ENCODE results near the gene GPC5. TPM values are rescaled to one million over a fixed set of nuclear protein-coding genes. Genes with fewer than 3 reads are reported as not detected.

The GPC5 gene
- polyA plus RNA-seq, 6 donors from 2014 or later = 0.30 to 1.0 (median 0.40) TPM; not detected in 3

DNA sequence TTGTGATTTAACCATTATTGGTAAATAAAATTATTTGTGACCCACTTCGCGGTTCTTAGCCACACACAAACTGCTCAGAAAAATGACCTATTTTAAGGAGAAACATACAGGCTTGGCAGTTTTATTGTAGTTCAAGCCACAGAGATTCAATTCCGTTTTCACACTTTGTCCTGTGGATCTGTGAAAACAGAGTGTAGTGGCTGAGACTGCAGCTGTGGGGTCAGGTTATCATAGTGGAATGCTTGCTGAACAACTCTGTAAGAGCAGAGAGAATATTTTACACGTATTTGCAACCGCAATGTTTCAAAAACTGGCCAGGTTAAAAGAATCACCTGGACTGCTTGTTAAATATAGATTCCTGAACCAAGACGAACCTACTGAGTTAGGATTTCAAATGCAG is 292.5 kb downstream of the GPC5 start:
- no peak for ATAC-seq (ENCODE audit: low read depth in 2 of 2)
- Mint-ChIP-seq H3K36me3 (no peaks in the 10 kb centered on the region), H3K4me1 (no peaks in the 10 kb centered on the region), H3K27me3 (no peaks in the 10 kb centered on the region), H3K27ac (no peak overlapping the region), H3K4me3 (no peak overlapping the region), H3K9me3 (peaks cover 0 to 2% (median 0%) of the 10 kb centered on the region in 7 donors)
- DNase-seq = no peak

DNA sequence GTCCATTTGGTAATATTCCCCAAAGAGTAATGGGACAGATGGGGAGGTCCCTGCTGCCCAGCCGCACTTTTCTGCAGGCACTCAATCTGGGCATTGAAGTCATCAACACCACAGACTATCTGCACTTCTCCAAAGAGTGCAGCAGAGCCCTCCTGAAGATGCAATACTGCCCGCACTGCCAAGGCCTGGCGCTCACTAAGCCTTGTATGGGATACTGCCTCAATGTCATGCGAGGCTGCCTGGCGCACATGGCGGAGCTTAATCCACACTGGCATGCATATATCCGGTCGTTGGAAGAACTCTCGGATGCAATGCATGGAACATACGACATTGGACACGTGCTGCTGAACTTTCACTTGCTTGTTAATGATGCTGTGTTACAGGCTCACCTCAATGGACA is 295.0 kb downstream of the GPC5 start:
- ATAC-seq (ENCODE audit: low read depth in 2 of 2) (no peak), DNase-seq (no peak)
- Mint-ChIP-seq H3K4me3 (no peak overlapping the region), H3K27ac (no peak overlapping the region), H3K4me1 (no peaks in the 10 kb centered on the region), H3K9me3 (peaks cover 0 to 2% (median 0%) of the 10 kb centered on the region in 7 donors), H3K27me3 (no peaks in the 10 kb centered on the region), H3K36me3 (no peaks in the 10 kb centered on the region)

- H3K9me3 Mint-ChIP-seq = peaks cover 0 to 4% (median 2%) of the 10 kb centered on the region in 7 donors
- no peaks in the 10 kb centered on the region for H3K4me1 Mint-ChIP-seq
- no peaks in the 10 kb centered on the region for H3K36me3 Mint-ChIP-seq
- no peaks in the 10 kb centered on the region for H3K27me3 Mint-ChIP-seq
- DNase-seq (no peak), ATAC-seq (ENCODE audit: low read depth in 2 of 2) (no peak)
- no peak overlapping the region for H3K4me3 Mint-ChIP-seq
- no peak overlapping the region for H3K27ac Mint-ChIP-seq
Observed at GRCh38 chr13:91698308-91698707, 299.9 kb downstream of the GPC5 start.

DNA sequence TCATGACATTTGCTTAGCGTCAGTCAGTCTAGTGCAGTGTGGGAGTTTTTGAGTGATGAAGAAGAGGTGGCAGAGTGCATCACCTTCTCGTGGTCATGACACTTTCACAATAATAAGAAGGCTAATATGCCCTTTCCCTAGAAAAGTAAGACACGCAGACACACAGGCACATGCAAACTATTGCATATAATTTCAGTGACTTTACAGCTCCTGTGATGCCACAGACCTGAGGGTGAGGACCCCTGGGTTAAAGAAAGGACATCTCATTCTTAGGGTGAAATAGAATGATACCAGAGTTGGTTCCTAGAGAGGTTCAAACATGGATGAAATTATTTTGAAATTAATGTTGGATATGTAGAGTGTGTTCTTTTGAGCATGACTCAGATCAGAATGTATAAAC is 300.3 kb downstream of the GPC5 start:
- Mint-ChIP-seq H3K4me3 (no peak overlapping the region), H3K4me1 (no peaks in the 10 kb centered on the region), H3K9me3 (peaks cover 0 to 5% (median 2%) of the 10 kb centered on the region in 7 donors), H3K27ac (no peak overlapping the region), H3K36me3 (no peaks in the 10 kb centered on the region), H3K27me3 (no peaks in the 10 kb centered on the region)
- DNase-seq = no peak
- ATAC-seq (ENCODE audit: low read depth in 2 of 2) = no peak

DNA sequence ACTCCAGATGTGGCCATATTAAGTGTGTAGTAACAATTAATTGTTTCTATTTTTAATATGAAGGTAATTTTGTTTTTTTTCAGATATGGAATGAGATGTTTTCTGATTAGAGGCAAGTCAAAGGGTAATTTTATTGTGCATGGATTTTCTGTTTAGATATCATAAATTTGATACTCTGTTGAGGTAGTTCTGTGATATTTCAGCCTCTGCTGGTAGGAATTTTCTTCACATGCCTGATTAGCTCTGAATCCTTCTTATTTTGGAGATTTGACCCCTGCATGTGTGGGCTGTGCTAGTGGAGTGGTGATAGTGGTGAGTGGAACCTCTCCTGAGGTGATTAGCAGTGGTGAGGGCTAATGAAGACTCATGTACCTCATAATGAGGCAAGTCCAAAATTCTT is 301.4 kb downstream of the GPC5 start:
- Mint-ChIP-seq H3K36me3 (no peaks in the 10 kb centered on the region), H3K27ac (no peak overlapping the region), H3K9me3 (peaks cover 0 to 8% (median 2%) of the 10 kb centered on the region in 7 donors), H3K27me3 (no peaks in the 10 kb centered on the region), H3K4me1 (no peaks in the 10 kb centered on the region), H3K4me3 (no peak overlapping the region)
- ATAC-seq (ENCODE audit: low read depth in 2 of 2) (no peak), DNase-seq (no peak)

- Mint-ChIP-seq H3K9me3 (peaks cover 0 to 8% (median 2%) of the 10 kb centered on the region in 7 donors), H3K36me3 (no peaks in the 10 kb centered on the region), H3K4me3 (no peak overlapping the region), H3K27me3 (no peaks in the 10 kb centered on the region), H3K4me1 (no peaks in the 10 kb centered on the region), H3K27ac (no peak overlapping the region)
- ATAC-seq (ENCODE audit: low read depth in 2 of 2) (no peak), DNase-seq (no peak)
Observed at GRCh38 chr13:91701975-91702374, 303.6 kb downstream of the GPC5 start.

GRCh38 chr13:91702411-91702810 is 304.0 kb downstream of the GPC5 start:
- H3K27ac Mint-ChIP-seq = no peak overlapping the region
- ATAC-seq (ENCODE audit: low read depth in 2 of 2) = no peak
- H3K9me3 Mint-ChIP-seq = peaks cover 0 to 8% (median 2%) of the 10 kb centered on the region in 7 donors
- no peaks in the 10 kb centered on the region for H3K27me3 Mint-ChIP-seq
- no peaks in the 10 kb centered on the region for H3K4me1 Mint-ChIP-seq
- no peak for DNase-seq
- H3K36me3 Mint-ChIP-seq = no peaks in the 10 kb centered on the region
- no peak overlapping the region for H3K4me3 Mint-ChIP-seq

GRCh38 chr13:91704398-91704797 is 306.0 kb downstream of the GPC5 start:
- Mint-ChIP-seq H3K27me3 (no peaks in the 10 kb centered on the region), H3K4me3 (no peak overlapping the region), H3K36me3 (no peaks in the 10 kb centered on the region), H3K9me3 (peaks cover 0 to 8% (median 2%) of the 10 kb centered on the region in 7 donors), H3K4me1 (no peaks in the 10 kb centered on the region), H3K27ac (no peak overlapping the region)
- DNase-seq (no peak), ATAC-seq (ENCODE audit: low read depth in 2 of 2) (no peak)

DNA sequence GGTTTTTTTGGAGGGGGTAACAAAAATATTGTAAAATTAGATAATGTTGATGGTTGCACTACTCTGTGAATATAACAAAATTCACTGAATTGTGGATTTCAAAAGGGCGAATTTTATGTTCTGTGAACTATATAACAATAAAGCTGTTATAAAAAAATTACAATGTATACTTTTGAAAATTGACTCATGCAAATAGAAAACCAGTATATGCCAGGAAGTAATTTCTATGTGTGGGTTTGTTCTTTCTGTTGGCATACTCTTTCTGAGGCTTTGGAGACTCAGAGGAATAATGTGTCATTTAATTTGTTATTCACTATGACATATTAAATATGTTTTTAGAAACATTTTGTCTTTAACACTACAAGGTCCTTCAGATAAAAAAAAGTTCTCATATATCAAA is 310.1 kb downstream of the GPC5 start:
- no peaks in the 10 kb centered on the region for H3K36me3 Mint-ChIP-seq
- DNase-seq = no peak

GRCh38 chr13:91709180-91709579 is 310.8 kb downstream of the GPC5 start:
- H3K4me3 Mint-ChIP-seq = no peak overlapping the region
- H3K27me3 Mint-ChIP-seq = no peaks in the 10 kb centered on the region
- peaks cover 0 to 2% (median 0%) of the 10 kb centered on the region in 7 donors for H3K9me3 Mint-ChIP-seq
- H3K27ac Mint-ChIP-seq = no peak overlapping the region
- ATAC-seq (ENCODE audit: low read depth in 2 of 2) (no peak), DNase-seq (no peak)
- H3K36me3 Mint-ChIP-seq = no peaks in the 10 kb centered on the region
- no peaks in the 10 kb centered on the region for H3K4me1 Mint-ChIP-seq

More for the DNA sequence above, 310.1 kb downstream of the GPC5 start:
- no peak overlapping the region for H3K4me3 Mint-ChIP-seq
- no peak overlapping the region for H3K27ac Mint-ChIP-seq
- no peak for ATAC-seq (ENCODE audit: low read depth in 2 of 2)
- peaks cover 0 to 6% (median 0%) of the 10 kb centered on the region in 7 donors for H3K9me3 Mint-ChIP-seq
- H3K27me3 Mint-ChIP-seq = no peaks in the 10 kb centered on the region
- no peaks in the 10 kb centered on the region for H3K4me1 Mint-ChIP-seq

- no peak for ATAC-seq (ENCODE audit: low read depth in 2 of 2)
- Mint-ChIP-seq H3K27me3 (no peaks in the 10 kb centered on the region), H3K36me3 (no peaks in the 10 kb centered on the region), H3K27ac (no peak overlapping the region), H3K4me3 (no peak overlapping the region), H3K9me3 (peaks cover 0 to 2% (median 0%) of the 10 kb centered on the region in 7 donors), H3K4me1 (no peaks in the 10 kb centered on the region)
- no peak for DNase-seq
Observed at GRCh38 chr13:91710733-91711132, 312.3 kb downstream of the GPC5 start.

DNA sequence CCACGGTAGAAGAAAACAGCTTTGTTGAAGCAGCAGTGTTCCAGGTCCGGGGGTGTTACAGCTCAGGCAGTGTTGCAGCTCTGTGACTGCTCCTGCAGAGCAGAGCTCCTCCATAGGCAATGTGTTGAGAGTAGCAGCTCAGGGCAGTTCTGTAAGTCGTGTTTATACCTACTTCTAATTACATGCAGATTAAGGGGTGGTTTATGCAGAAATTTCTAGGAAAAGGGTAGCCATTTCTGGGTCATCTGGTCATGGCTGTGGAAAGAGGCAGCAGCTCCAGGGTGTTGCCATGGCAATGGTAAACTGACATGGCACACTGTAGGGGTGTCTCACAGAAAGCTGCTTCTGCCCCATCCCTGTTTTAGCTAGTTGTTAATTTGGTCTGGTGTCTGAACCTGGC is 316.4 kb downstream of the GPC5 start:
- H3K27me3 Mint-ChIP-seq = peaks cover 0 to 3% (median 0%) of the 10 kb centered on the region in 3 donors
- ATAC-seq (ENCODE audit: low read depth in 2 of 2) = no peak
- H3K36me3 Mint-ChIP-seq = no peaks in the 10 kb centered on the region
- DNase-seq = no peak
- no peaks in the 10 kb centered on the region for H3K4me1 Mint-ChIP-seq
- H3K9me3 Mint-ChIP-seq = no peaks in the 10 kb centered on the region
- H3K4me3 Mint-ChIP-seq = no peak overlapping the region
- no peak overlapping the region for H3K27ac Mint-ChIP-seq

- Mint-ChIP-seq H3K27me3 (peaks cover 0 to 3% (median 0%) of the 10 kb centered on the region in 3 donors), H3K4me1 (no peaks in the 10 kb centered on the region), H3K4me3 (no peak overlapping the region), H3K9me3 (no peaks in the 10 kb centered on the region), H3K36me3 (no peaks in the 10 kb centered on the region), H3K27ac (no peak overlapping the region)
- ATAC-seq (ENCODE audit: low read depth in 2 of 2) = no peak
- DNase-seq = no peak
Observed at GRCh38 chr13:91716436-91717065, 318.1 kb downstream of the GPC5 start.

DNA sequence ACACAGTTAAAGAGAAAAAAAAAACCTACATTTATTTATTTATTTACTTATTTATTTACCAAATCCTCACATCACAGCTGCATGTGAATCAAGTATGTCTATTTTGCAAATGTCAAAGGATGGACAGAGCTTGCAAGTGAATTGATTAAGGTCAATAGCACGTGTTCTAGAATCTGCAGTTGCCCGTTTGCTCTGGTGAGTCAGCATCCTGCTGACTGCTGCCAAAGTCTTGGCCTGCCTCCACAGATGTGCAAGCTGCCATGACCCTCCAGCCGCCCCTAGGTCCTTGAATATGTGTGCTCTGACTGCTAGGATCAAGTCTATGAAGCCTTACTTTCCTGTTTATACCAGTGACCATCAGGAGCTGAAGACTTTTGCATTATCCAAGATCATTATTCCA is 320.6 kb downstream of the GPC5 start:
- no peak overlapping the region for H3K27ac Mint-ChIP-seq
- H3K4me3 Mint-ChIP-seq = no peak overlapping the region
- no peaks in the 10 kb centered on the region for H3K36me3 Mint-ChIP-seq
- H3K4me1 Mint-ChIP-seq = no peaks in the 10 kb centered on the region
- ATAC-seq (ENCODE audit: low read depth in 2 of 2) = no peak
- peaks cover 0 to 3% (median 0%) of the 10 kb centered on the region in 3 donors for H3K27me3 Mint-ChIP-seq
- no peaks in the 10 kb centered on the region for H3K9me3 Mint-ChIP-seq
- no peak for DNase-seq

DNA sequence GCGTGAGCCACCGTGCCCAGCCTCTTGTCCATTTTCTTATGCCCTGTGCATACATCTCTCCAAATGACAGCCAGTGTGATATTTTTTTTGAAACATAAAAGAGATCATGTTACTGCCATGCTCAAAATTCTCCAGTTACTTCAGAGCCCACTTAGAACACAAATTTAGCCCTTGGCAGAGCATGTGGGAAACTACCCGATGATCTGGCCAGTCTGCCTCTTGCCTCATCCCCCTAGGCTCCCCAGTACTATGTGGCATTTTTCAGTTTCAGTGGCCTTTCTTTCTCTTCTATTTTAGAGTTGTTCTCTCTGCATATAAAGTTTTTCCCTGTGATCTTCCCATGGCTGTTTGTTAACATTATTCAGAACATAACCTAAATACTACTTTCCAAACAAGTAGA is 323.0 kb downstream of the GPC5 start:
- no peaks in the 10 kb centered on the region for H3K9me3 Mint-ChIP-seq
- ATAC-seq (ENCODE audit: low read depth in 2 of 2) (no peak), DNase-seq (no peak)
- no peaks in the 10 kb centered on the region for H3K4me1 Mint-ChIP-seq
- H3K36me3 Mint-ChIP-seq = no peaks in the 10 kb centered on the region
- no peak overlapping the region for H3K4me3 Mint-ChIP-seq
- H3K27ac Mint-ChIP-seq = peak overlapping the region in 1 of 6 donors; percentile 1
- H3K27me3 Mint-ChIP-seq = peaks cover 0 to 3% (median 0%) of the 10 kb centered on the region in 3 donors
